Smooth muscle cell (in vitro differentiated cells): ENCODE measurements around the gene NOL11. TPM values are rescaled to one million over a fixed set of nuclear protein-coding genes. Genes with fewer than 3 reads are reported as not detected.
"Not testable (repeated sequence)": the region's sequence is repeated elsewhere in the genome, so short reads cannot be mapped to it uniquely, and the experiment has no call there.

Source experiments
- DNase-seq: peaks from one replicate; lab custom pipeline; 2025; ENCODE audit not compliant: unreplicated experiment; lab: John Stamatoyannopoulos, UW
- H2AFZ ChIP-seq: fragments of 200-600 bp; sonication (generic); 2 replicates; pipeline ENCODE4 v1.6.0; 2016; ENCODE audit warnings: antibody characterized with exemption, low read depth, mild to moderate bottlenecking
- H3F3A ChIP-seq: fragments of 200-600 bp; sonication (generic); 2 replicates; pipeline ENCODE4 v1.6.0; 2017; ENCODE audit warnings: antibody characterized with exemption, low read depth
- H3K27ac ChIP-seq: fragments of 200-600 bp; sonication (generic); 2 replicates; pipeline ENCODE4 v1.5.1; 2016; ENCODE audit warnings: low read depth, mild to moderate bottlenecking
- H3K27me3 ChIP-seq: fragments of 200-600 bp; sonication (generic); 2 replicates; pipeline ENCODE4 v1.6.1; 2016; ENCODE audit warnings: low read depth, mild to moderate bottlenecking
- H3K36me3 ChIP-seq: fragments of 200-600 bp; sonication (generic); 2 replicates; pipeline ENCODE4 v1.5.1; 2016; ENCODE audit warnings: low read depth
- H3K4me1 ChIP-seq: fragments of 200-600 bp; sonication (generic); 2 replicates; pipeline ENCODE4 v1.5.1; 2016; ENCODE audit warnings: low read depth
- H3K4me2 ChIP-seq: fragments of 200-600 bp; sonication (generic); 2 replicates; pipeline ENCODE4 v1.6.0; 2016; ENCODE audit warnings: mild to moderate bottlenecking
- H3K4me3 ChIP-seq: fragments of 200-600 bp; sonication (generic); 2 replicates; pipeline ENCODE4 v1.5.1; 2016; ENCODE audit warnings: mild to moderate bottlenecking
- H3K79me2 ChIP-seq: fragments of 200-600 bp; sonication (generic); 2 replicates; pipeline ENCODE4 v1.6.0; 2016; ENCODE audit warnings: low read depth, mild to moderate bottlenecking
- H3K9ac ChIP-seq: fragments of 200-600 bp; sonication (generic); 2 replicates; pipeline ENCODE4 v1.6.0; 2016; ENCODE audit warnings: low read depth
- H3K9me3 ChIP-seq: fragments of 200-600 bp; sonication (generic); replicated peaks from 2 replicates; pipeline ENCODE4 v1.5.1; 2016; ENCODE audit warnings: low read depth
- H4K20me1 ChIP-seq: fragments of 200-600 bp; sonication (generic); 2 replicates; pipeline ENCODE4 v1.6.0; 2016; ENCODE audit warnings: low read depth
- CTCF ChIP-seq: fragments of 200-600 bp; sonication (generic); IDR thresholded peaks from 2 replicates; pipeline ENCODE4 v1.5.1; 2017; ENCODE audit warnings: borderline replicate concordance, mild to moderate bottlenecking, antibody characterized with exemption; ENCODE audit not compliant: insufficient read depth, poor library complexity, severe bottlenecking
- WGBS: methylation state at CpG from one replicate; pipeline ENCODE4 v1.1.7; 2016; ENCODE audit warnings: low lambda C conversion rate; 5-methylcytosine and 5-hydroxymethylcytosine counted together
- polyA plus RNA-seq: library from polyadenylated mRNA; unstranded; fragments of >200 nt; fragmentation: Nextera tagmentation; extraction: Ambion mirVana; gene quantifications from 2 replicates; pipeline ENCODE4 v1.2.1, GENCODE V29; 2016
- total RNA-seq: library from RNA; depleted of rRNA; stranded (reverse); fragments of >200 nt; gene quantifications from 2 replicates; pipeline ENCODE4 v1.2.3, GENCODE V29; 2014

The NOL11 gene
- total and polyA plus RNA-seq, 2 experiments from 2014 or later: 20.7 to 50.1 TPM

GRCh38 chr17:67750067-67750466 is 32.3 kb downstream of the NOL11 start:
- TF ChIP-seq CTCF: no peak
- no peaks in the 10 kb centered on the region for H3K4me1 ChIP-seq
- no peak overlapping the region for H3K9ac ChIP-seq
- H3K9me3 ChIP-seq: no peaks in the 10 kb centered on the region
- no peak for DNase-seq
- H2AFZ ChIP-seq: no peak overlapping the region
- peaks cover 4% of the 10 kb centered on the region for H3K36me3 ChIP-seq
- WGBS: 94% methylated on average over 4 of the region's 4 CpGs
- no peaks in the 10 kb centered on the region for H3F3A ChIP-seq
- H3K27ac ChIP-seq: no peak overlapping the region
- no peaks in the 10 kb centered on the region for H3K79me2 ChIP-seq
- peaks cover 3% of the 10 kb centered on the region for H4K20me1 ChIP-seq
- no peak overlapping the region for H3K4me2 ChIP-seq
- H3K27me3 ChIP-seq: no peaks in the 10 kb centered on the region
- no peak overlapping the region for H3K4me3 ChIP-seq

GRCh38 chr17:67751101-67752074 is 33.7 kb downstream of the NOL11 start:
- Histone ChIP-seq H3K4me3 (no peak overlapping the region), H3F3A (no peaks in the 10 kb centered on the region), H3K4me2 (no peak overlapping the region), H3K9ac (no peak overlapping the region), H2AFZ (no peak overlapping the region), H3K36me3 (peaks cover 4% of the 10 kb centered on the region), H4K20me1 (peaks cover 3% of the 10 kb centered on the region), H3K79me2 (no peaks in the 10 kb centered on the region), H3K27ac (no peak overlapping the region), H3K27me3 (no peaks in the 10 kb centered on the region), H3K4me1 (no peaks in the 10 kb centered on the region), H3K9me3 (no peaks in the 10 kb centered on the region)
- DNase-seq: no peak
- 83% methylated on average over 9 of the region's 9 CpGs for WGBS
- no peak for TF ChIP-seq CTCF

GRCh38 chr17:67752160-67752559 is 34.4 kb downstream of the NOL11 start:
- not testable (repeated sequence) for H3K27ac ChIP-seq, H2AFZ ChIP-seq, H3K9ac ChIP-seq, H3K27me3 ChIP-seq, H3K4me1 ChIP-seq, H3K79me2 ChIP-seq, H3K9me3 ChIP-seq, H4K20me1 ChIP-seq, DNase-seq, H3F3A ChIP-seq, H3K4me2 ChIP-seq, H3K36me3 ChIP-seq, H3K4me3 ChIP-seq
- 78% methylated on average over 3 of the region's 3 CpGs for WGBS

GRCh38 chr17:67753026-67753425 is 35.3 kb downstream of the NOL11 start:
- Histone ChIP-seq H3K79me2 (no peaks in the 10 kb centered on the region), H3K4me3 (no peak overlapping the region), H3K4me1 (no peaks in the 10 kb centered on the region), H3K9me3 (no peaks in the 10 kb centered on the region), H4K20me1 (no peaks in the 10 kb centered on the region), H3K4me2 (no peak overlapping the region), H3K27ac (no peak overlapping the region), H3K27me3 (no peaks in the 10 kb centered on the region), H2AFZ (no peak overlapping the region), H3K9ac (no peak overlapping the region), H3K36me3 (peaks cover 4% of the 10 kb centered on the region), H3F3A (no peaks in the 10 kb centered on the region)
- no peak for TF ChIP-seq CTCF
- WGBS: 92% methylated on average over 10 of the region's 10 CpGs
- no peak for DNase-seq
